Cardiac fibroblast (primary cell): ENCODE data around the gene NYAP2.

Experiments
- DNase-seq, 2 donors: peaks; one replicate each; pipeline versions ENCODE4 v3.0.0 to v3.0.0-alpha.2; 2010; ENCODE audit warnings: low read depth in 2 of 2
- H3K4me3 ChIP-seq, 2 donors: replicated peaks in 1 of 2; 1 replicate in 1 of 2; 2 replicates in 1 of 2; pipeline ENCODE4 v1.5.1; 2011; ENCODE audit warnings: low read depth in 2 of 2, low read length in 2 of 2, mild to moderate bottlenecking in 2 of 2, moderate library complexity in 1 of 2
- TF ChIP-seq, protein P1 (sequence below): IDR thresholded peaks from one replicate; pipeline ENCODE4 v1.5.1; 2011; ENCODE audit warnings: low read depth, mild to moderate bottlenecking, low read length, inconsistent platforms

The NYAP2 gene

GRCh38 chr2:225379856-225380255, 19.7 kb upstream of the NYAP2 start:
- TF ChIP-seq, protein P1, sequence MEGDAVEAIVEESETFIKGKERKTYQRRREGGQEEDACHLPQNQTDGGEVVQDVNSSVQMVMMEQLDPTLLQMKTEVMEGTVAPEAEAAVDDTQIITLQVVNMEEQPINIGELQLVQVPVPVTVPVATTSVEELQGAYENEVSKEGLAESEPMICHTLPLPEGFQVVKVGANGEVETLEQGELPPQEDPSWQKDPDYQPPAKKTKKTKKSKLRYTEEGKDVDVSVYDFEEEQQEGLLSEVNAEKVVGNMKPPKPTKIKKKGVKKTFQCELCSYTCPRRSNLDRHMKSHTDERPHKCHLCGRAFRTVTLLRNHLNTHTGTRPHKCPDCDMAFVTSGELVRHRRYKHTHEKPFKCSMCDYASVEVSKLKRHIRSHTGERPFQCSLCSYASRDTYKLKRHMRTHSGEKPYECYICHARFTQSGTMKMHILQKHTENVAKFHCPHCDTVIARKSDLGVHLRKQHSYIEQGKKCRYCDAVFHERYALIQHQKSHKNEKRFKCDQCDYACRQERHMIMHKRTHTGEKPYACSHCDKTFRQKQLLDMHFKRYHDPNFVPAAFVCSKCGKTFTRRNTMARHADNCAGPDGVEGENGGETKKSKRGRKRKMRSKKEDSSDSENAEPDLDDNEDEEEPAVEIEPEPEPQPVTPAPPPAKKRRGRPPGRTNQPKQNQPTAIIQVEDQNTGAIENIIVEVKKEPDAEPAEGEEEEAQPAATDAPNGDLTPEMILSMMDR = no peak
- H3K4me3 ChIP-seq = no peak overlapping the region
- no peak for DNase-seq

DNA sequence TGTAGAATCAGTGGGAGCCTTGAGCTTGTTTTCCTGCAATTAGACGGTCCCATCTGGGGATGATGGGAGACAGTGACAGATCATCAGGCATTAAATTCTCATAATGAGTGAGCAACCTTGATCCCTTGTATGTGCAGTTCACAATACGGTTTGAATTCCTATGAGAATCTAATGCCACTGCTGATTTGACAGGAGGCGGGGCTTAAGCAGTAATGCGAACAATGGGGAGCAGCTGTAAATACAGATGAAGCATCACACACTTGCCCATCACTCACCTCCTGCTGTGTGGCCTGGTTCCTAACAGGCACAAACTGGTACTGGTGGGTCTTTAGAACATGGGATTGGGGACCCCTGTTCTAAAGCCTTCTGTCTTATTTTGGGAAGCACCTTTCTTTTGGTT, 17.9 kb upstream of the NYAP2 start:
- DNase-seq = no peak
- H3K4me3 ChIP-seq = no peak overlapping the region
- TF ChIP-seq, protein P1 = no peak

DNA sequence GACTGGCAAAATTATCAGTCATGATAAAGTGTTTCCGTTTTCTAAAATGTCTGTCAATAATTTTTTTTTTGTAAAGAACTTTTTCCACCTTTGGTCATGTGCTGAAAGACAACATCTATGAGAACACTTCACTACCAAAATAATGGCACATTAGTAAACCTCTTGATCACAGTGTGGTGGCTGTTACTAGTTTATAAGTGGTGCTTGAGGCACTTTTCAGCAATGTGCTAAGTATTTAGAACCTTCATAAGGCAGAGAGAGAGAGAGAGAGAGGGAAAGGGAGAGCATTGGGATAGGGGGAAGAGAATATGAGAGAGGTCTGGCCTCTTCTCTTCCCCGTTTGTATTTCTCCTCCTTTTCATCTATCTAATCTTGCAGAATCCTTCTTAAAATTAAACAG, 1.1 kb upstream of the NYAP2 start:
- TF ChIP-seq, protein P1 = no peak
- no peak overlapping the region for H3K4me3 ChIP-seq
- no peak for DNase-seq

GRCh38 chr2:225400060-225400511, 576 bp downstream of the NYAP2 start:
- TF ChIP-seq, protein P1 = no peak
- no peak overlapping the region for H3K4me3 ChIP-seq
- DNase-seq = peak; percentile 43 to 61

- H3K4me3 ChIP-seq = no peak overlapping the region
- TF ChIP-seq, protein P1 = no peak
- DNase-seq = no peak
These were observed 1.3 kb downstream of the NYAP2 start for GRCh38 chr2:225400546-225401400.

DNA sequence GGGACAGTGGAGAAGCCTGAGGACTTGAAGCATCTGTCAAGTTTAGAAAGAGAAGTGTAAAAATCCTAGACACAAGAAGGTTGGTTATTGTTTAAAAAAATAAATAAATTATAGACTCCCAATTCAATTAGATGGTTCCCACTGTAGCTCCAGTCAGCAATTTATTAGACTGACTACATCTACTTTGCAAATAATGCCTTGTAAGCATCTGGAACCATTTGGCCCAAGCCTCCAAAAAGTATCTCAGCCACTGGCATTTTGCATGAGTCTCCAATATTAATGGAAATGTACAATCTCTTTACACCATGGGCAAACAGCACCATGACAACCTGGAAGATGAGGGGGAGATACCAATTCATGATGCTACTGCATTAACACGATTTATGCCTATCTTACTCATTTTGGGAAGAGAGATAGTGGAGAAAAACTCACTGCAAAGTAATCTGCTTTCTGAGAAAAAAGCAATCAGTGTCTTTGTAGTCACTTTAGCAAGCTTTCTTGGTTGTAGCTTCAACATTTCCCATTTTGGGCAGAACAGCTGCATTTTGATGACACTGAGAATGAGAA, 2.8 kb downstream of the NYAP2 start:
- TF ChIP-seq, protein P1 = no peak
- no peak overlapping the region for H3K4me3 ChIP-seq
- DNase-seq = no peak
